PC-3 (cell line): ENCODE data around the gene B4GALNT3. TPM values are rescaled to one million over a fixed set of nuclear protein-coding genes. Genes with fewer than 3 reads are reported as not detected.
A peak's percentile ranks its signal among the peaks of the same experiment; 100 is the strongest.

ENCODE experiments used
- ATAC-seq: fragments of 200-7000 bp; cut with Tn5 transposase; 2 replicates; pipeline ENCODE4 v1.9.1; 2020; ENCODE audit warnings: mild to moderate bottlenecking, moderate library complexity
- BruUV-seq: library from RNA; stranded (reverse); fragments of 400-500 nt; replicated peaks from 2 replicates; lab custom pipeline; 2021; lab: Mats Ljungman, UMichigan
- CTCF ChIA-PET: fragments of 300-600 bp; sonication (Branson Sonifier 250); formaldehyde crosslinking; loops from one replicate; lab custom pipeline; 2022; ENCODE audit warnings: antibody characterized with exemption; lab: Charles Lee
- POLR2A ChIA-PET: fragments of 300-600 bp; sonication (Branson Sonifier 250); formaldehyde crosslinking; loops from one replicate; lab custom pipeline; 2022; ENCODE audit warnings: antibody characterized with exemption; ENCODE audit not compliant: unreplicated experiment; lab: Charles Lee
- DNase-seq: peaks from one replicate; pipeline ENCODE4 v3.0.0-alpha.2; 2015
- H2AFZ ChIP-seq: fragments of 300-600 bp; sonication (generic); 2 replicates; pipeline ENCODE4 v1.6.0; 2016; ENCODE audit warnings: antibody characterized with exemption, low read length
- H3F3A ChIP-seq: fragments of 300-600 bp; sonication (generic); one replicate; pipeline ENCODE4 v1.6.0; 2017; ENCODE audit warnings: antibody characterized with exemption, low read length, control low read depth, mild to moderate bottlenecking; ENCODE audit not compliant: unreplicated experiment
- H3K27ac ChIP-seq: fragments of 300-600 bp; sonication (generic); 2 replicates; pipeline ENCODE4 v1.5.1; 2016; ENCODE audit warnings: mild to moderate bottlenecking, low read length
- H3K27me3 ChIP-seq: fragments of 300-600 bp; sonication (generic); 2 replicates; pipeline ENCODE4 v1.6.1; 2016; ENCODE audit warnings: low read length, mixed read lengths
- H3K36me3 ChIP-seq: fragments of 300-600 bp; sonication (generic); 2 replicates; pipeline ENCODE4 v1.6.1; 2016; ENCODE audit warnings: low read depth, mixed run types, low read length, mixed read lengths
- H3K4me1 ChIP-seq: fragments of 300-600 bp; sonication (generic); 2 replicates; pipeline ENCODE4 v1.5.1; 2016; ENCODE audit warnings: low read length; ENCODE audit not compliant: insufficient read depth
- H3K4me2 ChIP-seq: fragments of 300-600 bp; sonication (generic); 2 replicates; pipeline ENCODE4 v1.6.0; 2016; ENCODE audit warnings: low read length
- H3K4me3 ChIP-seq: fragments of 300-600 bp; sonication (generic); 2 replicates; pipeline ENCODE4 v1.5.1; 2016; ENCODE audit warnings: mild to moderate bottlenecking, low read length, mixed read lengths
- H3K79me2 ChIP-seq: fragments of 300-600 bp; sonication (generic); 2 replicates; pipeline ENCODE4 v1.6.1; 2017; ENCODE audit warnings: low read length, mixed read lengths
- H3K9ac ChIP-seq: fragments of 300-600 bp; sonication (generic); 2 replicates; pipeline ENCODE4 v1.6.0; 2016; ENCODE audit warnings: mild to moderate bottlenecking, low read length
- H3K9me2 ChIP-seq: fragments of 300-600 bp; sonication (generic); replicated peaks from 2 replicates; pipeline ENCODE4 v1.6.1; 2016; ENCODE audit warnings: mixed run types, low read length, mixed read lengths
- H3K9me3 ChIP-seq: fragments of 300-600 bp; sonication (generic); 2 replicates; pipeline ENCODE4 v1.6.1; 2016; ENCODE audit warnings: low read length, mixed read lengths
- H4K20me1 ChIP-seq: fragments of 300-600 bp; sonication (generic); 2 replicates; pipeline ENCODE4 v1.6.1; 2016; ENCODE audit warnings: low read length, mixed read lengths
- EZH2 ChIP-seq: fragments of 300-600 bp; sonication (generic); IDR thresholded peaks from one replicate; pipeline ENCODE4 v1.6.1; 2017; ENCODE audit warnings: antibody characterized with exemption, mild to moderate bottlenecking, low read length; ENCODE audit not compliant: unreplicated experiment
- EZH2phosphoT487 ChIP-seq: fragments of 300-600 bp; sonication (generic); IDR thresholded peaks from 2 replicates; pipeline ENCODE4 v1.6.1; 2018; ENCODE audit warnings: mild to moderate bottlenecking, antibody characterized with exemption, low read length, borderline replicate concordance
- intact Hi-C: fragments of 100-400 bp; cut with micrococcal nuclease; formaldehyde crosslinking; loops from 2 replicates; pipeline ENCODE4 v1.9.0; 2023
- total RNA-seq: library from RNA; depleted of rRNA; stranded (reverse); fragments of >200 nt; gene quantifications from 2 replicates; pipeline ENCODE4 v1.2.3, GENCODE V29; 2014
- TF ChIP-seq, protein P1 (sequence below): fragments of 300-600 bp; sonication (generic); conservative IDR thresholded peaks from 2 replicates; pipeline ENCODE4 v1.5.1; 2017; ENCODE audit warnings: antibody characterized with exemption, low read depth, mild to moderate bottlenecking, low read length

B4GALNT3 gene
- total RNA-seq, 1 experiment from 2014 or later: 3.7 TPM

DNA sequence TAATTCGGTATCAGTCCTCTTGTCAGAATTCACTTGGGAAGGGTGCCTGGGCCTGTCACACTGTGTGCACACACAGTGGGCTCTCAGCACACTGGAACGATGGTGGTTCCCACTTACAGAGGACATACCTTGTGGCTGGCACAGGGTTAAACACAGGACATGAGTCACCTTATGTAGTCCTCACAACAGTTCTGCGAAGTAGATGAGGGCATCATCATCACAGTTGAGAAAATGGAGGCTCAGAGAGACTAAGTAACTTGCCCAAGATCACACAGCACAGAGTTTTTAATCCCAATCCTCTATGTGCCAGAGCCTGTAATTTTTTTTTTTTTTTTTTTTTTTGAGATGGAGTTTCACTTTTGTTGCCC lies 112.8 kb downstream of the B4GALNT3 start:
- Histone ChIP-seq H3K27ac (peak overlapping the region; percentile 90), H3K4me2 (0 out of 2 replicates have a peak overlapping the region, but pooled peaks have one; percentile 10), H3K9ac (peak overlapping the region; percentile 26; the same call in 1 of the 2 replicates), H3F3A (peaks cover 4% of the 10 kb centered on the region), H3K9me2 (no peaks in the 10 kb centered on the region), H3K79me2 (no peaks in the 10 kb centered on the region), H3K36me3 (no peaks in the 10 kb centered on the region), H3K9me3 (no peaks in the 10 kb centered on the region), H3K4me3 (no peak overlapping the region), H4K20me1 (no peaks in the 10 kb centered on the region), H3K4me1 (peaks cover 29% of the 10 kb centered on the region), H2AFZ (0 out of 2 replicates have a peak overlapping the region, but pooled peaks have one; percentile 2), H3K27me3 (no peaks in the 10 kb centered on the region)
- POLR2A ChIA-PET: no interaction called here
- ATAC-seq (no peak), DNase-seq (no peak)
- no TSS peak for BruUV-seq
- no peak for TF ChIP-seq EZH2phosphoT487
- TF ChIP-seq, protein P1, sequence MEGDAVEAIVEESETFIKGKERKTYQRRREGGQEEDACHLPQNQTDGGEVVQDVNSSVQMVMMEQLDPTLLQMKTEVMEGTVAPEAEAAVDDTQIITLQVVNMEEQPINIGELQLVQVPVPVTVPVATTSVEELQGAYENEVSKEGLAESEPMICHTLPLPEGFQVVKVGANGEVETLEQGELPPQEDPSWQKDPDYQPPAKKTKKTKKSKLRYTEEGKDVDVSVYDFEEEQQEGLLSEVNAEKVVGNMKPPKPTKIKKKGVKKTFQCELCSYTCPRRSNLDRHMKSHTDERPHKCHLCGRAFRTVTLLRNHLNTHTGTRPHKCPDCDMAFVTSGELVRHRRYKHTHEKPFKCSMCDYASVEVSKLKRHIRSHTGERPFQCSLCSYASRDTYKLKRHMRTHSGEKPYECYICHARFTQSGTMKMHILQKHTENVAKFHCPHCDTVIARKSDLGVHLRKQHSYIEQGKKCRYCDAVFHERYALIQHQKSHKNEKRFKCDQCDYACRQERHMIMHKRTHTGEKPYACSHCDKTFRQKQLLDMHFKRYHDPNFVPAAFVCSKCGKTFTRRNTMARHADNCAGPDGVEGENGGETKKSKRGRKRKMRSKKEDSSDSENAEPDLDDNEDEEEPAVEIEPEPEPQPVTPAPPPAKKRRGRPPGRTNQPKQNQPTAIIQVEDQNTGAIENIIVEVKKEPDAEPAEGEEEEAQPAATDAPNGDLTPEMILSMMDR: no peak
- no peak for TF ChIP-seq EZH2
- CTCF ChIA-PET: interaction anchor here (2.3 kb wide), 1 partner anchor 178 kb away, joined by 22 read pairs; no protein-coding TSS in a partner anchor
- intact Hi-C loops: loop anchor here (10.0 kb wide), 1 partner anchor 1012 kb away; no protein-coding TSS in a partner anchor

DNA sequence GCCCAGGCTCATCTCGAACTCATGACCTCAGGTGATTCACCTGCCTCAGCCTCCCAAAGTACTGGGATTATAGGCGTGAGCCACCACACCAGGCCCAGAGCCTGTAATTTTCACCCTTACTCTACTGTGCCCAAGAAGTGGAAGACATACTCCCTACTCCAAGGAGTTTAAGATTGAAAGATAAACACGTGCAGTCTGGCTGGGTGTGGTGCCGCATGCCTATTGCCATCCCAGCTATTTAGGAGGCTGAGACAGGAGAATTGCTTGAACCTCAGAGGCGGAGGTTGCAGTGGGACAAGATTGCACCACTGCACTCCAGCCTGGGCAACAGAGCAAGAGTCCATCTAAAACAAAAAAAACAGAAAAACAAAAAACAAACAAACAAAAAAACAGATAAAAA lies 113.5 kb downstream of the B4GALNT3 start:
- POLR2A ChIA-PET: no interaction called here
- Histone ChIP-seq H3K9ac (no peak overlapping the region), H3K9me3 (no peaks in the 10 kb centered on the region), H3K27me3 (no peaks in the 10 kb centered on the region), H3F3A (peaks cover 4% of the 10 kb centered on the region), H3K4me2 (no peak overlapping the region), H3K9me2 (no peaks in the 10 kb centered on the region), H4K20me1 (no peaks in the 10 kb centered on the region), H3K4me3 (no peak overlapping the region), H2AFZ (no peak overlapping the region), H3K27ac (no peak overlapping the region), H3K36me3 (no peaks in the 10 kb centered on the region), H3K79me2 (no peaks in the 10 kb centered on the region), H3K4me1 (peaks cover 29% of the 10 kb centered on the region)
- no peak for ATAC-seq
- intact Hi-C loops: loop anchor here (10.0 kb wide), 1 partner anchor 1012 kb away; no protein-coding TSS in a partner anchor
- BruUV-seq: no TSS peak
- CTCF ChIA-PET: no interaction called here
- TF ChIP-seq EZH2phosphoT487: no peak
- TF ChIP-seq, protein P1: no peak
- TF ChIP-seq EZH2: no peak
- no peak for DNase-seq

DNA sequence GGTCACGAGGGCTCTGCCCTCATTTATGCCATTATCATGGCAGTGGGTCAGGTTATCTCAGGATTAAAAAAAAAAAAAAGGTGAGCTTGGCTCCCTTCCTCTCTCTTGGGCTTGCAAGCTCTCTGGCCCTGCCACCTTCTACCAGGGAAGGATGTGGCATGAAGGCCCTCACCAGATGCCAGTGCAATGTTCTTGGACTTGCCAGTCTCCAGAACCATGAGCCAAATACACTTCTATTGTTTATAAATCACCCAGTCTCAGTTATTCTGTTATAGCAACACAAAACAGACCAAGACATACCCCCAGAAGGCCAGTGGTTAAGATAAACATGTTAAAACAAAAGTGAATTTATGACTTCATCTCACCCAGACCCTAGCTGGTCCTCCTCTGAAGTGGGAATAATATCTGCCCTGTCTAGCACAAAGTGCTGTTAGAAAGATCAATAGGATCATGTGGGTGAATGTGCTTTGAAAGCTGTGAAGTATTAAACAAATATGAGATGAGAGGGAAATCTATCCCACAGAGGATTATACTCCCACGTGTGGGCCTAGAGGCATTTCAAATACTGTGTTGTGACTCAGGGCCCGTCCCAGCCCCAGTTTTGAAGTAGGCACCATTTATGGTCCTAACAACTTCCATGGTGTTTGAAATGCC lies 114.9 kb downstream of the B4GALNT3 start:
- BruUV-seq: no TSS peak
- Histone ChIP-seq H3K27ac (no peak overlapping the region), H3K9ac (no peak overlapping the region), H3K27me3 (no peaks in the 10 kb centered on the region), H3K36me3 (no peaks in the 10 kb centered on the region), H3K4me1 (peaks cover 25% of the 10 kb centered on the region), H3K4me2 (no peak overlapping the region), H2AFZ (no peak overlapping the region), H3K4me3 (no peak overlapping the region), H3K9me3 (no peaks in the 10 kb centered on the region), H3K9me2 (no peaks in the 10 kb centered on the region), H4K20me1 (no peaks in the 10 kb centered on the region), H3K79me2 (no peaks in the 10 kb centered on the region), H3F3A (peaks cover 4% of the 10 kb centered on the region)
- intact Hi-C loops: loop anchor here (10.0 kb wide), 1 partner anchor 1010 kb away; no protein-coding TSS in a partner anchor
- ATAC-seq: no peak
- ChIA-PET POLR2A (no interaction called here), CTCF (no interaction called here)
- DNase-seq: no peak
- TF ChIP-seq EZH2phosphoT487 (no peak), EZH2 (no peak)
- TF ChIP-seq, protein P1: no peak
